RWPE2 (cell line): ENCODE measurements around the gene INPP5A.

ENCODE experiments used
- ATAC-seq: fragments of 200-7000 bp; cut with Tn5 transposase; 3 replicates; pipeline ENCODE4 v1.9.1; 2021; ENCODE audit warnings: low read depth
- DNase-seq: peaks from one replicate; pipeline ENCODE4 v3.0.0-alpha.2; 2020; ENCODE audit warnings: low spot score
- H3K27ac ChIP-seq: fragments of 450-650 bp; 2 replicates; pipeline ENCODE4 v1.5.1; 2017; ENCODE audit warnings: mild to moderate bottlenecking; ENCODE audit not compliant: poor library complexity, severe bottlenecking
- H3K27me3 ChIP-seq: fragments of 250-450 bp; sonication (Bioruptor Pico); 2 replicates; pipeline ENCODE4 v1.5.1; 2021; ENCODE audit warnings: mild to moderate bottlenecking, moderate library complexity; ENCODE audit not compliant: insufficient read depth, poor library complexity, severe bottlenecking
- H3K36me3 ChIP-seq: fragments of 250-450 bp; sonication (Bioruptor Pico); 2 replicates; pipeline ENCODE4 v1.5.1; 2020; ENCODE audit warnings: low read depth, mild to moderate bottlenecking, moderate library complexity
- H3K4me1 ChIP-seq: fragments of 250-450 bp; sonication (Bioruptor Pico); 2 replicates; pipeline ENCODE4 v1.5.1; 2021; ENCODE audit warnings: mild to moderate bottlenecking, moderate library complexity; ENCODE audit not compliant: insufficient read depth, poor library complexity, severe bottlenecking
- H3K4me3 ChIP-seq: fragments of 250-450 bp; sonication (Bioruptor Pico); 2 replicates; pipeline ENCODE4 v1.5.1; 2021; ENCODE audit warnings: mild to moderate bottlenecking, moderate library complexity; ENCODE audit not compliant: severe bottlenecking
- H3K9me3 ChIP-seq: fragments of 250-450 bp; sonication (Bioruptor Pico); 2 replicates; pipeline ENCODE4 v1.5.1; 2021; ENCODE audit warnings: mild to moderate bottlenecking, moderate library complexity; ENCODE audit not compliant: severe bottlenecking
- CTCF ChIP-seq: fragments of 450-650 bp; IDR thresholded peaks from one replicate; pipeline ENCODE4 v1.5.1; 2017; ENCODE audit warnings: mild to moderate bottlenecking, moderate library complexity; ENCODE audit not compliant: poor library complexity, severe bottlenecking

INPP5A gene

GRCh38 chr10:132538031-132538789 lies 623 bp downstream of the INPP5A start:
- no peaks in the 10 kb centered on the region for H3K27me3 ChIP-seq
- no peaks in the 10 kb centered on the region for H3K9me3 ChIP-seq
- peak overlapping the region; percentile 28 for H3K27ac ChIP-seq
- TF ChIP-seq CTCF: no peak
- DNase-seq: peak; percentile 44
- ATAC-seq: no peak
- H3K4me1 ChIP-seq: peaks cover 5% of the 10 kb centered on the region
- peak overlapping the region; percentile 60 for H3K4me3 ChIP-seq
- no peaks in the 10 kb centered on the region for H3K36me3 ChIP-seq

GRCh38 chr10:132538790-132539421 lies 1.3 kb downstream of the INPP5A start:
- no peak for ATAC-seq
- no peak for TF ChIP-seq CTCF
- H3K27me3 ChIP-seq: no peaks in the 10 kb centered on the region
- H3K36me3 ChIP-seq: no peaks in the 10 kb centered on the region
- no peaks in the 10 kb centered on the region for H3K4me1 ChIP-seq
- H3K9me3 ChIP-seq: no peaks in the 10 kb centered on the region
- no peak overlapping the region for H3K27ac ChIP-seq
- peak overlapping the region; percentile 60 for H3K4me3 ChIP-seq
- peak; percentile 39 for DNase-seq

GRCh38 chr10:132539431-132539839 lies 1.8 kb downstream of the INPP5A start:
- ATAC-seq (no peak), DNase-seq (peak; percentile 48)
- TF ChIP-seq CTCF: no peak
- no peaks in the 10 kb centered on the region for H3K36me3 ChIP-seq
- H3K27me3 ChIP-seq: no peaks in the 10 kb centered on the region
- H3K4me3 ChIP-seq: no peak overlapping the region
- no peak overlapping the region for H3K27ac ChIP-seq
- no peaks in the 10 kb centered on the region for H3K4me1 ChIP-seq
- no peaks in the 10 kb centered on the region for H3K9me3 ChIP-seq

- Histone ChIP-seq H3K9me3 (no peaks in the 10 kb centered on the region), H3K4me3 (no peak overlapping the region), H3K36me3 (no peaks in the 10 kb centered on the region), H3K27ac (no peak overlapping the region), H3K27me3 (no peaks in the 10 kb centered on the region), H3K4me1 (no peaks in the 10 kb centered on the region)
- DNase-seq (no peak), ATAC-seq (no peak)
- TF ChIP-seq CTCF: no peak
Observed at GRCh38 chr10:132539894-132540293, 2.3 kb downstream of the INPP5A start.

GRCh38 chr10:132540456-132540855 lies 2.9 kb downstream of the INPP5A start:
- Histone ChIP-seq H3K4me1 (no peaks in the 10 kb centered on the region), H3K27me3 (no peaks in the 10 kb centered on the region), H3K9me3 (no peaks in the 10 kb centered on the region), H3K36me3 (no peaks in the 10 kb centered on the region), H3K27ac (no peak overlapping the region), H3K4me3 (no peak overlapping the region)
- no peak for TF ChIP-seq CTCF
- DNase-seq (peak; percentile 41), ATAC-seq (no peak)
